ENCODE measurements around the gene EXOC4.

- TF ChIP-seq POLR2A (IDR thresholded peaks at IDR 0.05; ENCODE audit: low read depth) (no peak), CTCF (IDR thresholded peaks at IDR 0.05) (no peak), POLR2AphosphoS5 (IDR thresholded peaks at IDR 0.05) (no peak), EP300 (IDR thresholded peaks at IDR 0.05) (no peak)
Measured at GRCh38 chr7:134084488-134085144, 831.7 kb downstream of the EXOC4 start.
